C4-2B (cell line): ENCODE results near the gene ZNRF3.

Experiments used
- H3K27ac ChIP-seq: fragments of 450-650 bp; 2 replicates; pipeline ENCODE4 v1.5.1; 2017
- ZFX ChIP-seq: fragments of 450-650 bp; IDR thresholded peaks from 2 replicates; pipeline ENCODE4 v1.6.1; 2017
- TF ChIP-seq, protein P1 (sequence below): fragments of 450-650 bp; conservative IDR thresholded peaks from 2 replicates; pipeline ENCODE4 v1.5.1; 2017; ENCODE audit warnings: mild to moderate bottlenecking

Gene ZNRF3

DNA sequence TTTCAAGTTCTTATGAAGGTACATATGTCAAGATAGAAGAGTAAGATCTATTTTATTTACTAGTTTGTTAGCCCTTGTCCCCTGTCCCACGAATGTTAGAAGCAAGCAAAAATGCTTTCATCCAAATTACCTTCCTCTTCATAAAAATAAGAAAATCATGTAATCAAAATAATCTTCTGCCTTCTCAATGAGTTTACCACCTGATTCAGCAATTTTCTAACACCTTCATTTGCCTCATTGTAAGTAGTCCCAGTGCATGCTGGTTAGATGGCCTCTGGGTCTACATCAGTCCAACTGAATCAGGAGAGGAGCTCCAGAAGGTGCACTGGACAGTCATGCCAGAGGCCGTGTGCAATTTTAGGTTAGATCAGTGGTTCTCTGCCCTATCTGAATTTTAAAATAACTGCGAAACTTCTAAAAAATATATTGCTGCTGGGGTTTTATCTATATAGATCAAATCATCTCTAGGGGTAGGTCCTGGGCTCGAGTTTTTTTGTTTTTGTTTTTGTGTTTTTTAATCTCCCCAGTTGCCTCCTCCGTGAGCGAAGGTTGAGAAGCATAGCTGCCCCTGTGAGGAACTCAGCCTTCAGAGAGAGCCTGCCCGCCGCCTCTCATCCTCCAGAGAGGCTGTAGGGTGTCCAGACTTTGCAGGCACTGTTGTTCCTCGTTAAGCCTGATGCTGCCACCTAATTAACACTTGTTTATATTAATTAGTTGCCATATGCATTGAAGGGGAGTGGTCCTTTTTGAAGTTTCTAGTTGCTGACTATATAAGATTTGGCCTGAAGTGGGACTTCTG is 146.0 kb downstream of the ZNRF3 start:
- TF ChIP-seq, protein P1, sequence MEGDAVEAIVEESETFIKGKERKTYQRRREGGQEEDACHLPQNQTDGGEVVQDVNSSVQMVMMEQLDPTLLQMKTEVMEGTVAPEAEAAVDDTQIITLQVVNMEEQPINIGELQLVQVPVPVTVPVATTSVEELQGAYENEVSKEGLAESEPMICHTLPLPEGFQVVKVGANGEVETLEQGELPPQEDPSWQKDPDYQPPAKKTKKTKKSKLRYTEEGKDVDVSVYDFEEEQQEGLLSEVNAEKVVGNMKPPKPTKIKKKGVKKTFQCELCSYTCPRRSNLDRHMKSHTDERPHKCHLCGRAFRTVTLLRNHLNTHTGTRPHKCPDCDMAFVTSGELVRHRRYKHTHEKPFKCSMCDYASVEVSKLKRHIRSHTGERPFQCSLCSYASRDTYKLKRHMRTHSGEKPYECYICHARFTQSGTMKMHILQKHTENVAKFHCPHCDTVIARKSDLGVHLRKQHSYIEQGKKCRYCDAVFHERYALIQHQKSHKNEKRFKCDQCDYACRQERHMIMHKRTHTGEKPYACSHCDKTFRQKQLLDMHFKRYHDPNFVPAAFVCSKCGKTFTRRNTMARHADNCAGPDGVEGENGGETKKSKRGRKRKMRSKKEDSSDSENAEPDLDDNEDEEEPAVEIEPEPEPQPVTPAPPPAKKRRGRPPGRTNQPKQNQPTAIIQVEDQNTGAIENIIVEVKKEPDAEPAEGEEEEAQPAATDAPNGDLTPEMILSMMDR: no peak
- no peak for TF ChIP-seq ZFX
- peak overlapping the region; percentile 53; the same call in 1 of the 2 replicates for H3K27ac ChIP-seq

GRCh38 chr22:29030016-29030617 is 146.7 kb downstream of the ZNRF3 start:
- H3K27ac ChIP-seq: peak overlapping the region; percentile 53
- no peak for TF ChIP-seq ZFX
- TF ChIP-seq, protein P1: no peak

DNA sequence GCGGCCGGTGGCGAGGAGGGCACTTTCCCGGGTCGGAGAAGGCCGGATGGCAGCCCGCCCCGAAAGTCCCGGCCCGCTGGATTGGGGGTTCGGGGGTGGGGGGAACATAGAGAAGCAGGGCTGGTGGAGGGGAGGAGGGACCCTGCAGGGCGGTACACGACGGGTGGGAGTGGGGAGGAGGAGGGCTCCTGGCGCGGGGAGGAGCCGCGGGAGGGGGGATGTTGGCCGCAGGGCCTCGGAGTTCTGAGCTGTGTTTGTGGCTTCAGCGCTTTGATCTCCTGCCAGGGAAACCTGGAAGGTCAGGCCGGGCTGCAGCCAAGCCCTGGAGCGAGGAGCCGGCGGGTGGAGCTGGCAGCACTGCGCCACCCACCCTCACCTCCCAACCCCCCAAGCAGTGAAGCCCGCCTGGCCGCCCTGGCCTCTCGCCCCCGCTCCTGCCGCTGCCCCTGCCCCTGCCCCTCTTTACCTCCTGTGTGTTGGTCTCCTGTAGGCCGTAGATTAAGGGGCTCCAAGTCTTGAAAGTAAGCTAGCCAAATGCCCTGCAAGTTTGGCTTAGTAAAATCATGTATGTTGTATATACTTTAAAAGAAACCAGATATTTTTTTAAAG is 147.3 kb downstream of the ZNRF3 start:
- H3K27ac ChIP-seq: peak overlapping the region; percentile 53
- TF ChIP-seq, protein P1: no peak

GRCh38 chr22:29031227-29032011 is 148.0 kb downstream of the ZNRF3 start:
- peak overlapping the region; percentile 53 for H3K27ac ChIP-seq
- TF ChIP-seq ZFX: no peak
- TF ChIP-seq, protein P1: 0 out of 2 replicates have a peak, but pooled peaks have one; percentile 2

DNA sequence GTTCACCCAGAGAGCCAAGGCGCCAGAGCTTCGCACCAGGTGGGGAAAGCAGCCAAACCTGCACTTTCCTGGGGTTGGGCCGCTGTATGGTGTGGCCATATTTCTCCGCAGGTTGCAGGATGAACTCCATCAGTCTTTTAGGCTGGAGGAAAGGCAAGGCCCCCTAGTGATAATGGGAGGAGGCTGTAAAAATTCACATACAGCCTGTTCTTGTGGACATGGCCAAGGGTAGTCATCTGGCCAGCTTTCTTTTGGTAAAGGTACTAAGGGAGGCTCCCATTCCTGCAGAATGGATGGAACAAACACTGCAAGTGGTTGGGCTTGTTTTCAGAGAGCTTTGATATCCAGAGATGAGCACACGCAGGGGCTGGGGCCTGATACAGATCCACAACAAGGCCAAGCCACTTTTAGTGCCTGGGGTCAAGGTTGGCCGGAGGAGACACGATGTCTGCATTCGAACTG is 148.7 kb downstream of the ZNRF3 start:
- TF ChIP-seq, protein P1: no peak
- TF ChIP-seq ZFX: no peak
- H3K27ac ChIP-seq: no peak overlapping the region; the same call in 1 of the 2 replicates

GRCh38 chr22:29032584-29032983 is 149.2 kb downstream of the ZNRF3 start:
- peak overlapping the region; percentile 22; the same call in 1 of the 2 replicates for H3K27ac ChIP-seq
- TF ChIP-seq, protein P1: no peak
- no peak for TF ChIP-seq ZFX
